T-helper 2 cell treated with Interferon-gamma antibody and Interleukin-4, amounts not matched to agents 5 μg/mL and 100 μg/mL, for 36 hours (primary cell): ENCODE measurements around the gene VSIR.

ENCODE experiments used
- DNase-seq: peaks from one replicate; pipeline ENCODE4 v3.0.0; 2021; ENCODE audit warnings: low spot score
- H3K27ac Mint-ChIP-seq: one replicate; pipeline ENCODE4 v1.8.0; 2021; ENCODE audit warnings: mild to moderate bottlenecking, mixed read lengths
- H3K27me3 Mint-ChIP-seq: one replicate; pipeline ENCODE4 v1.8.0; 2021; ENCODE audit warnings: low read depth, mixed read lengths
- H3K36me3 Mint-ChIP-seq: one replicate; pipeline ENCODE4 v1.8.0; 2021; ENCODE audit warnings: low read depth, mixed read lengths
- H3K4me1 Mint-ChIP-seq: one replicate; pipeline ENCODE4 v1.8.0; 2021; ENCODE audit warnings: low read depth, mixed read lengths
- H3K4me3 Mint-ChIP-seq: one replicate; pipeline ENCODE4 v1.8.0; 2022; ENCODE audit warnings: mild to moderate bottlenecking, moderate library complexity, mixed read lengths
- H3K9me3 Mint-ChIP-seq: one replicate; pipeline ENCODE4 v1.8.0; 2021; ENCODE audit warnings: mixed read lengths

Gene VSIR

GRCh38 chr10:71755179-71755879, 18.0 kb downstream of the VSIR start:
- Mint-ChIP-seq H3K27me3 (no peaks in the 10 kb centered on the region), H3K36me3 (peaks cover 64% of the 10 kb centered on the region), H3K9me3 (no peaks in the 10 kb centered on the region), H3K4me1 (peaks cover 66% of the 10 kb centered on the region), H3K27ac (no peak overlapping the region), H3K4me3 (no peak overlapping the region)
- DNase-seq, result no peak

- Mint-ChIP-seq H3K9me3 (no peaks in the 10 kb centered on the region), H3K4me3 (no peak overlapping the region), H3K27me3 (no peaks in the 10 kb centered on the region), H3K27ac (peak overlapping the region; percentile 52), H3K4me1 (peaks cover 72% of the 10 kb centered on the region), H3K36me3 (peaks cover 67% of the 10 kb centered on the region)
- no peak for DNase-seq
Measured at GRCh38 chr10:71754562-71754961, 18.8 kb downstream of the VSIR start.

- peaks cover 67% of the 10 kb centered on the region for H3K36me3 Mint-ChIP-seq
Measured at GRCh38 chr10:71753960-71754505, 19.3 kb downstream of the VSIR start.

GRCh38 chr10:71753091-71753959, 20.0 kb downstream of the VSIR start:
- peak overlapping the region; percentile 87 for H3K27ac Mint-ChIP-seq
- H3K36me3 Mint-ChIP-seq, result peaks cover 67% of the 10 kb centered on the region
- no peaks in the 10 kb centered on the region for H3K9me3 Mint-ChIP-seq
- peaks cover 80% of the 10 kb centered on the region for H3K4me1 Mint-ChIP-seq
- no peak for DNase-seq
- no peaks in the 10 kb centered on the region for H3K27me3 Mint-ChIP-seq
- peak overlapping the region; percentile 1 for H3K4me3 Mint-ChIP-seq

More at GRCh38 chr10:71753960-71754505, 19.3 kb downstream of the VSIR start:
- H3K27ac Mint-ChIP-seq, result peak overlapping the region; percentile 60
- H3K27me3 Mint-ChIP-seq, result no peaks in the 10 kb centered on the region
- no peak overlapping the region for H3K4me3 Mint-ChIP-seq
- no peaks in the 10 kb centered on the region for H3K9me3 Mint-ChIP-seq
- H3K4me1 Mint-ChIP-seq, result peaks cover 76% of the 10 kb centered on the region
- no peak for DNase-seq

GRCh38 chr10:71752391-71753090, 20.8 kb downstream of the VSIR start:
- peaks cover 63% of the 10 kb centered on the region for H3K36me3 Mint-ChIP-seq
- no peak for DNase-seq
- peak overlapping the region; percentile 45 for H3K4me3 Mint-ChIP-seq
- peaks cover 80% of the 10 kb centered on the region for H3K4me1 Mint-ChIP-seq
- no peaks in the 10 kb centered on the region for H3K9me3 Mint-ChIP-seq
- no peaks in the 10 kb centered on the region for H3K27me3 Mint-ChIP-seq
- H3K27ac Mint-ChIP-seq, result peak overlapping the region; percentile 87

- Mint-ChIP-seq H3K4me1 (peaks cover 80% of the 10 kb centered on the region), H3K9me3 (no peaks in the 10 kb centered on the region), H3K36me3 (peaks cover 66% of the 10 kb centered on the region), H3K27ac (peak overlapping the region; percentile 87), H3K4me3 (peak overlapping the region; percentile 45), H3K27me3 (no peaks in the 10 kb centered on the region)
- DNase-seq, result no peak
Measured at GRCh38 chr10:71751515-71752224, 21.6 kb downstream of the VSIR start.

- Mint-ChIP-seq H3K27me3 (no peaks in the 10 kb centered on the region), H3K9me3 (no peaks in the 10 kb centered on the region), H3K36me3 (peaks cover 63% of the 10 kb centered on the region), H3K4me3 (no peak overlapping the region), H3K4me1 (peaks cover 82% of the 10 kb centered on the region), H3K27ac (peak overlapping the region; percentile 98)
- no peak for DNase-seq
Measured at GRCh38 chr10:71750986-71751385, 22.3 kb downstream of the VSIR start.

GRCh38 chr10:71750124-71750841, 23.0 kb downstream of the VSIR start:
- no peaks in the 10 kb centered on the region for H3K9me3 Mint-ChIP-seq
- H3K27me3 Mint-ChIP-seq, result no peaks in the 10 kb centered on the region
- peak overlapping the region; percentile 58 for H3K4me3 Mint-ChIP-seq
- H3K4me1 Mint-ChIP-seq, result peaks cover 87% of the 10 kb centered on the region
- H3K27ac Mint-ChIP-seq, result peak overlapping the region; percentile 98
- DNase-seq, result no peak
- peaks cover 64% of the 10 kb centered on the region for H3K36me3 Mint-ChIP-seq

GRCh38 chr10:71749396-71749795, 23.9 kb downstream of the VSIR start:
- no peak for DNase-seq
- peaks cover 91% of the 10 kb centered on the region for H3K4me1 Mint-ChIP-seq
- no peaks in the 10 kb centered on the region for H3K9me3 Mint-ChIP-seq
- H3K4me3 Mint-ChIP-seq, result peak overlapping the region; percentile 85
- H3K27me3 Mint-ChIP-seq, result no peaks in the 10 kb centered on the region
- H3K27ac Mint-ChIP-seq, result peak overlapping the region; percentile 98
- H3K36me3 Mint-ChIP-seq, result peaks cover 63% of the 10 kb centered on the region

- peak overlapping the region; percentile 98 for H3K27ac Mint-ChIP-seq
- H3K4me3 Mint-ChIP-seq, result peak overlapping the region; percentile 85
- no peaks in the 10 kb centered on the region for H3K9me3 Mint-ChIP-seq
- H3K36me3 Mint-ChIP-seq, result peaks cover 60% of the 10 kb centered on the region
- peaks cover 89% of the 10 kb centered on the region for H3K4me1 Mint-ChIP-seq
- peak; percentile 82 for DNase-seq
- no peaks in the 10 kb centered on the region for H3K27me3 Mint-ChIP-seq
Measured at GRCh38 chr10:71748671-71749191, 24.6 kb downstream of the VSIR start.

- no peak for DNase-seq
- peaks cover 54% of the 10 kb centered on the region for H3K36me3 Mint-ChIP-seq
- peak overlapping the region; percentile 85 for H3K4me3 Mint-ChIP-seq
- peaks cover 88% of the 10 kb centered on the region for H3K4me1 Mint-ChIP-seq
- peaks cover 2% of the 10 kb centered on the region for H3K9me3 Mint-ChIP-seq
- no peaks in the 10 kb centered on the region for H3K27me3 Mint-ChIP-seq
- H3K27ac Mint-ChIP-seq, result peak overlapping the region; percentile 98
Measured at GRCh38 chr10:71747551-71748523, 25.5 kb downstream of the VSIR start.
